ENCODE data around the gene FAM186B. TPM values are rescaled to one million over a fixed set of nuclear protein-coding genes. Genes with fewer than 3 reads are reported as not detected.

Gene FAM186B
- total RNA-seq, 1 donor from 2014 or later = 0.57 TPM

GRCh38 chr12:49603721-49604120, 1.7 kb downstream of the FAM186B start:
- Histone ChIP-seq H3K36me3 (ENCODE audit: insufficient read depth, low read length) (no peaks in the 10 kb centered on the region), H3K27me3 (ENCODE audit: insufficient read depth, low read length) (no peaks in the 10 kb centered on the region), H3K79me2 (ENCODE audit: insufficient read depth, low read length) (no peaks in the 10 kb centered on the region), H3K9ac (ENCODE audit: low read length) (no peak overlapping the region), H2AFZ (ENCODE audit: low read depth, low read length) (no peak overlapping the region), H3K4me3 (ENCODE audit: insufficient read depth, low read depth, low read length) (no peak overlapping the region), H3K4me2 (ENCODE audit: low read length) (no peak overlapping the region), H3K4me1 (ENCODE audit: insufficient read depth, low read length) (no peaks in the 10 kb centered on the region), H4K20me1 (ENCODE audit: insufficient read depth, low read length) (no peaks in the 10 kb centered on the region), H3K9me3 (ENCODE audit: insufficient read depth, low read depth, low read length) (no peaks in the 10 kb centered on the region), H3K27ac (ENCODE audit: low read depth, low read length) (no peak overlapping the region)
- Mint-ChIP-seq H3K27ac (ENCODE audit: unreplicated experiment) (no peak overlapping the region), H3K9me3 (ENCODE audit: unreplicated experiment) (peaks cover 4% of the 10 kb centered on the region), H3K4me3 (ENCODE audit: unreplicated experiment) (no peak overlapping the region), H3K27me3 (ENCODE audit: low read depth, unreplicated experiment) (peaks cover 10% of the 10 kb centered on the region), H3K4me1 (ENCODE audit: low read depth, unreplicated experiment) (no peaks in the 10 kb centered on the region), H3K36me3 (ENCODE audit: low read depth, unreplicated experiment) (peaks cover 16% of the 10 kb centered on the region)
- TF ChIP-seq CTCF (IDR thresholded peaks at IDR 0.05; ENCODE audit: insufficient read depth, low read depth, low read length) (no peak), EZH2 (IDR thresholded peaks at IDR 0.05; ENCODE audit: insufficient read depth, low read length) (no peak)
- no peak for DNase-seq (ENCODE audit: low read depth)
- no peak for FAIRE-seq

- peaks cover 21% of the 10 kb centered on the region for H3K36me3 Mint-ChIP-seq (ENCODE audit: low read depth, unreplicated experiment)
- Histone ChIP-seq H3K27me3 (ENCODE audit: insufficient read depth, low read length) (no peaks in the 10 kb centered on the region), H3K36me3 (ENCODE audit: insufficient read depth, low read length) (no peaks in the 10 kb centered on the region), H2AFZ (ENCODE audit: low read depth, low read length) (no peak overlapping the region), H3K9me3 (ENCODE audit: insufficient read depth, low read depth, low read length) (no peaks in the 10 kb centered on the region), H3K4me3 (ENCODE audit: insufficient read depth, low read depth, low read length) (no peak overlapping the region), H4K20me1 (ENCODE audit: insufficient read depth, low read length) (no peaks in the 10 kb centered on the region), H3K4me1 (ENCODE audit: insufficient read depth, low read length) (no peaks in the 10 kb centered on the region), H3K4me2 (ENCODE audit: low read length) (no peak overlapping the region), H3K9ac (ENCODE audit: low read length) (no peak overlapping the region), H3K27ac (ENCODE audit: low read depth, low read length) (no peak overlapping the region), H3K79me2 (ENCODE audit: insufficient read depth, low read length) (no peaks in the 10 kb centered on the region)
- TF ChIP-seq CTCF (IDR thresholded peaks at IDR 0.05; ENCODE audit: insufficient read depth, low read depth, low read length) = no peak
- no peak overlapping the region for H3K4me3 Mint-ChIP-seq (ENCODE audit: unreplicated experiment)
- H3K9me3 Mint-ChIP-seq (ENCODE audit: unreplicated experiment) = peaks cover 4% of the 10 kb centered on the region
- H3K27ac Mint-ChIP-seq (ENCODE audit: unreplicated experiment) = no peak overlapping the region
- H3K4me1 Mint-ChIP-seq (ENCODE audit: low read depth, unreplicated experiment) = no peaks in the 10 kb centered on the region
- no peak for FAIRE-seq
- peaks cover 10% of the 10 kb centered on the region for H3K27me3 Mint-ChIP-seq (ENCODE audit: low read depth, unreplicated experiment)
- DNase-seq (ENCODE audit: low read depth) = no peak
Measured at GRCh38 chr12:49599961-49600360, 5.5 kb downstream of the FAM186B start.

GRCh38 chr12:49598527-49598926, 6.9 kb downstream of the FAM186B start:
- no peaks in the 10 kb centered on the region for H3K4me1 ChIP-seq (ENCODE audit: insufficient read depth, low read length)
- no peak overlapping the region for H3K27ac ChIP-seq (ENCODE audit: low read depth, low read length)
- no peak for TF ChIP-seq EZH2 (IDR thresholded peaks at IDR 0.05; ENCODE audit: insufficient read depth, low read length)
- TF ChIP-seq CTCF (IDR thresholded peaks at IDR 0.05; ENCODE audit: insufficient read depth, low read depth, low read length) = no peak
- no peaks in the 10 kb centered on the region for H3K36me3 ChIP-seq (ENCODE audit: insufficient read depth, low read length)
- peak overlapping the region; percentile 40 for H3K4me3 Mint-ChIP-seq (ENCODE audit: unreplicated experiment)
- FAIRE-seq (no peak), DNase-seq (ENCODE audit: low read depth) (no peak)
- no peaks in the 10 kb centered on the region for H4K20me1 ChIP-seq (ENCODE audit: insufficient read depth, low read length)
- no peak overlapping the region for H2AFZ ChIP-seq (ENCODE audit: low read depth, low read length)
- H3K79me2 ChIP-seq (ENCODE audit: insufficient read depth, low read length) = no peaks in the 10 kb centered on the region
- H3K27ac Mint-ChIP-seq (ENCODE audit: unreplicated experiment) = no peak overlapping the region
- no peaks in the 10 kb centered on the region for H3K9me3 ChIP-seq (ENCODE audit: insufficient read depth, low read depth, low read length)
- H3K9me3 Mint-ChIP-seq (ENCODE audit: unreplicated experiment) = peaks cover 4% of the 10 kb centered on the region
- no peak overlapping the region for H3K9ac ChIP-seq (ENCODE audit: low read length)
- no peak overlapping the region for H3K4me2 ChIP-seq (ENCODE audit: low read length)
- H3K36me3 Mint-ChIP-seq (ENCODE audit: low read depth, unreplicated experiment) = peaks cover 23% of the 10 kb centered on the region
- no peaks in the 10 kb centered on the region for H3K4me1 Mint-ChIP-seq (ENCODE audit: low read depth, unreplicated experiment)
- no peaks in the 10 kb centered on the region for H3K27me3 ChIP-seq (ENCODE audit: insufficient read depth, low read length)
- no peak overlapping the region for H3K4me3 ChIP-seq (ENCODE audit: insufficient read depth, low read depth, low read length)
- H3K27me3 Mint-ChIP-seq (ENCODE audit: low read depth, unreplicated experiment) = peaks cover 4% of the 10 kb centered on the region
